Measurements from ENCODE around the gene MAP4K5. TPM values are rescaled to one million over a fixed set of nuclear protein-coding genes. Genes with fewer than 3 reads are reported as not detected.

Gene MAP4K5
- total and polyA plus RNA-seq, 12 donors = 9.2 to 205 (median 33.4) TPM

DNA sequence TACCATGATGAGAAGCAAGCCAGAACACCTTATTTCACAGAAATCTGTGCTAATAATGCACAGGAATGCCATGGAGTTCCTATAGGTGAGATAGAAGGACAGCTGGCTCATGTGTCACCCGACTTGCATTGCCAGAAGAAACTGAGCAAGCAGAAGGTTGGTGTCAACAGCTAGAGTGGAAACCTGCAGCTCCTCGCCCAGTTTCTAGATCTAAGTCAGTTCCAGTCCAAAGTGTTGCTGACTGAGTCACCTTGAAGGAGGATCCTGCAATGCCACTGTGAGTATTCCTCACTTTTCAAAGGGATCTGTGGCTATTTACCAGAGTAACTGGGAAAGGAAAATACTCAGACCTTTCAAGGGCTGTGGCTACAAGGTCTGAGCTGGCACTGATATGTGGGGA lies 152.8 kb downstream of the MAP4K5 start:
- intact Hi-C loops (cut with DNase I) = no loop called here
- DNase-seq = no peak
- H3K36me3 ChIP-seq (replicated peaks in 1 of 2) = no peaks in the 10 kb centered on the region
- peaks cover 7 to 11% of the 10 kb centered on the region in 2 donors for H3K4me1 ChIP-seq (replicated peaks in 1 of 2)
- WGBS, 4 donors = 93 to 100% (median 96%) methylated on average over 2 of the region's 2 CpGs
- H3K9me3 ChIP-seq (replicated peaks in 1 of 3) = no peaks in the 10 kb centered on the region
- no peak overlapping the region for H3K27ac ChIP-seq
- no peaks in the 10 kb centered on the region for H3K27me3 ChIP-seq
- no peak overlapping the region for H3K4me3 ChIP-seq
- TF ChIP-seq, protein P1, sequence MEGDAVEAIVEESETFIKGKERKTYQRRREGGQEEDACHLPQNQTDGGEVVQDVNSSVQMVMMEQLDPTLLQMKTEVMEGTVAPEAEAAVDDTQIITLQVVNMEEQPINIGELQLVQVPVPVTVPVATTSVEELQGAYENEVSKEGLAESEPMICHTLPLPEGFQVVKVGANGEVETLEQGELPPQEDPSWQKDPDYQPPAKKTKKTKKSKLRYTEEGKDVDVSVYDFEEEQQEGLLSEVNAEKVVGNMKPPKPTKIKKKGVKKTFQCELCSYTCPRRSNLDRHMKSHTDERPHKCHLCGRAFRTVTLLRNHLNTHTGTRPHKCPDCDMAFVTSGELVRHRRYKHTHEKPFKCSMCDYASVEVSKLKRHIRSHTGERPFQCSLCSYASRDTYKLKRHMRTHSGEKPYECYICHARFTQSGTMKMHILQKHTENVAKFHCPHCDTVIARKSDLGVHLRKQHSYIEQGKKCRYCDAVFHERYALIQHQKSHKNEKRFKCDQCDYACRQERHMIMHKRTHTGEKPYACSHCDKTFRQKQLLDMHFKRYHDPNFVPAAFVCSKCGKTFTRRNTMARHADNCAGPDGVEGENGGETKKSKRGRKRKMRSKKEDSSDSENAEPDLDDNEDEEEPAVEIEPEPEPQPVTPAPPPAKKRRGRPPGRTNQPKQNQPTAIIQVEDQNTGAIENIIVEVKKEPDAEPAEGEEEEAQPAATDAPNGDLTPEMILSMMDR (IDR thresholded peaks at IDR 0.05) = no peak
- no peak for TF ChIP-seq POLR2A (IDR thresholded peaks at IDR 0.05)

DNA sequence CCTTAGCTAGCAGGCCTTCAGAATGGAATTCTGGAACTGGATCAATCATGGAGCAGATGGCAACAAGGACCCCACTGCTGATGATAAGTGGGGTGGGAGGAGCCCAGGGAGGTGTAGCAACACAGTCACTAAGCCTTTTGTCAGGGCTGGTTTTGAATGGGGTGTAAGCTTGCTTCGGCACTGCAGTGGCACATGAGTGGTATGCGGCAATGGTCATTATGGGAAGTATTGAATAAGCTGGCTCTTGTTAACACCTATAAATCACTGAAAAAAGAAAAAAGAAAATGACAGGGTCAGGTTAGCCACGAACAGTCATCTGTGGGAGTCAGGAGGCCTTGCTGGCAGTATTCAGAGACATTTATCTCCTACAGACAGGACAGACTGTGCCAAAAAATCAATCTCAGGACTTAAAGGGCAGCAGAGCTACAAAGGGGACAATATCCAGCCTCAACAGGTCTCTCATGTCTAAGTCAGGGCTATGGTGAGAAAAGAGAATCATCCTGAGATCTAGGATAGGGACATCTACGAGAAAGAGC lies 154.8 kb downstream of the MAP4K5 start:
- Histone ChIP-seq H3K4me1 (replicated peaks in 1 of 2) (peaks cover 7 to 11% of the 10 kb centered on the region in 2 donors), H3K27me3 (no peaks in the 10 kb centered on the region), H3K27ac (peak overlapping the region in 1 of 5 donors; percentile 46), H3K4me3 (no peak overlapping the region), H3K9me3 (replicated peaks in 1 of 3) (no peaks in the 10 kb centered on the region), H3K36me3 (replicated peaks in 1 of 2) (no peaks in the 10 kb centered on the region)
- 34 to 43% (median 39%) methylated on average over 4 of the region's 4 CpGs for WGBS, 4 donors
- intact Hi-C loops (cut with DNase I) = no loop called here
- no peak for TF ChIP-seq POLR2A (IDR thresholded peaks at IDR 0.05)
- TF ChIP-seq, protein P1 (IDR thresholded peaks at IDR 0.05) = no peak
- DNase-seq = peak in 4 of 7 donors; percentile 29 to 54 (median 49)

DNA sequence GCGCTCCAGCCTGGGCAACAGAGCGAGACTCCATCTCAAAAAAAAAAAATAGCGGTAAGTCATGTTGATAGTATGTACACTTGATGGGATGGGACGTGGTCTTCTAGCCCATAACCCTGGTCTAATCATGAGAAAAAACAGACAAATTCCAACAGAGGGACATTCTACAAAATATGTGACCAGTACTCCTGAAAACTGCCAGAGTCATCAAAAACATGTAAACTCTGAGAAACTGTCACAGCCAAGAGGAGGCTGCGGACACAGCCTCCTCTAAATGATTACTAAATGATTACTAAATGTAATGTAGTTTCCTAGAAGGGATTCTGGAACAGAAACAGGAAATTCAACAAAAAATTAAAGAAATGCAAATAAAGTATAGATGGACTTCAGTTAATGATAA lies 156.6 kb downstream of the MAP4K5 start:
- no peaks in the 10 kb centered on the region for H3K36me3 ChIP-seq (replicated peaks in 1 of 2)
- no peak for TF ChIP-seq POLR2A (IDR thresholded peaks at IDR 0.05)
- TF ChIP-seq, protein P1 (IDR thresholded peaks at IDR 0.05) = no peak
- H3K9me3 ChIP-seq (replicated peaks in 1 of 3) = no peaks in the 10 kb centered on the region
- H3K27me3 ChIP-seq = no peaks in the 10 kb centered on the region
- peaks cover 7 to 11% of the 10 kb centered on the region in 2 donors for H3K4me1 ChIP-seq (replicated peaks in 1 of 2)
- H3K4me3 ChIP-seq = no peak overlapping the region
- H3K27ac ChIP-seq = no peak overlapping the region
- no peak for DNase-seq
- WGBS, 4 donors = 91 to 99% (median 93%) methylated on average over 5 of the region's 5 CpGs
- intact Hi-C loops (cut with DNase I) = no loop called here

DNA sequence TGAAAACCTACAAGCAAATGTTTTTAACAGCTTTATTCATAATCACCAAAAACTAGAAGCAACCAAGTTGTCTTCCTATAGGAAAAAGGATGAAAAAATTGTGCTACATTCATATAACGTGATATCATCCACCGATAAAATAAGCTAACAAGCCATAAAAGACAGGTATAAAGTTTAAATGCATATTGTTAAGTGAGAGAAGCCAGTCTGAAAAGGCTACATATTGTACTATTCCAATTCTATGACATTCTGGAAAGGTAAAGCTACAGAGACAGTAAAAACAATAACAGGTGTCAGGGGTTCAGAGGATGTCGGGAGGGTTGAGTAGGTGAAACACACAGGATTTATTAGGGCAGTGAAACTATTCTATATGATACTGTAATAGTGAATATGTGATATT lies 158.4 kb downstream of the MAP4K5 start:
- H3K27ac ChIP-seq = no peak overlapping the region
- intact Hi-C loops (cut with DNase I) = no loop called here
- DNase-seq = no peak
- peaks cover 7 to 11% of the 10 kb centered on the region in 2 donors for H3K4me1 ChIP-seq (replicated peaks in 1 of 2)
- H3K27me3 ChIP-seq = no peaks in the 10 kb centered on the region
- H3K9me3 ChIP-seq (replicated peaks in 1 of 3) = no peaks in the 10 kb centered on the region
- H3K36me3 ChIP-seq (replicated peaks in 1 of 2) = no peaks in the 10 kb centered on the region
- no peak for TF ChIP-seq POLR2A (IDR thresholded peaks at IDR 0.05)
- TF ChIP-seq, protein P1 (IDR thresholded peaks at IDR 0.05) = no peak
- H3K4me3 ChIP-seq = no peak overlapping the region
- 79 to 98% (median 97%) methylated on average over 3 of the region's 3 CpGs for WGBS, 4 donors

Measured in adrenal gland (tissue), 12 donors.